Measurements from ENCODE around the gene CCDC124.
"Not testable (repeated sequence)": the region's sequence is repeated elsewhere in the genome, so short reads cannot be mapped to it uniquely, and the experiment has no call there.

CCDC124 gene

GRCh38 chr19:17977488-17977887 is 44.7 kb downstream of the CCDC124 start:
- no peak for DNase-seq (ENCODE audit: low read depth in 2 of 3, low spot score in 1 of 3)

- no peak for DNase-seq (ENCODE audit: low read depth in 2 of 3, low spot score in 1 of 3)
These were observed 48.8 kb downstream of the CCDC124 start for GRCh38 chr19:17981611-17982010.

- no peak for DNase-seq (ENCODE audit: low read depth in 2 of 3, low spot score in 1 of 3)
These were observed 49.6 kb downstream of the CCDC124 start for GRCh38 chr19:17982430-17982829.

GRCh38 chr19:17985037-17985818 is 52.4 kb downstream of the CCDC124 start:
- DNase-seq (ENCODE audit: low read depth in 2 of 3, low spot score in 1 of 3) = no peak

GRCh38 chr19:17986569-17986968 is 53.8 kb downstream of the CCDC124 start:
- DNase-seq (ENCODE audit: low read depth in 2 of 3, low spot score in 1 of 3) = not testable (repeated sequence)

DNA sequence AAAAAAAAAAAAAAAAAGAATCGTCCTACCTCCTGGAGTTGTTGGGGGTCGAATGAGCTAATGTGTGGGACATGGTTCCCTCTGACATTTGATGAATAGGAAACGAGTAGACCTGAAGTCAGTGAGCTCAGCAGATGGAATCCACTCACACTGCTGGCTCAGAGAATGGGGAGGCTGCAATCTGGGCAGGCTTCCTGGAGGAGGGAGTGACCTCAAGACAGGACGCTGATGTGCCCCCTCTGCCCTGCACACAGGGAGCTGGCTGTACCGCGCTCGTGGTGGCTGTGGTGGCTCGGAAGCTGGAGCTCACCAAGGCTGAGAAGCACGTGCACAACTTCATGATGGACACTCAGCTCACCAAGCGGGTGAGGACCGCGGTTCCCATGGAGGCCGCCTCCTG is 55.3 kb downstream of the CCDC124 start:
- no peak for DNase-seq (ENCODE audit: low read depth in 2 of 3, low spot score in 1 of 3)

DNA sequence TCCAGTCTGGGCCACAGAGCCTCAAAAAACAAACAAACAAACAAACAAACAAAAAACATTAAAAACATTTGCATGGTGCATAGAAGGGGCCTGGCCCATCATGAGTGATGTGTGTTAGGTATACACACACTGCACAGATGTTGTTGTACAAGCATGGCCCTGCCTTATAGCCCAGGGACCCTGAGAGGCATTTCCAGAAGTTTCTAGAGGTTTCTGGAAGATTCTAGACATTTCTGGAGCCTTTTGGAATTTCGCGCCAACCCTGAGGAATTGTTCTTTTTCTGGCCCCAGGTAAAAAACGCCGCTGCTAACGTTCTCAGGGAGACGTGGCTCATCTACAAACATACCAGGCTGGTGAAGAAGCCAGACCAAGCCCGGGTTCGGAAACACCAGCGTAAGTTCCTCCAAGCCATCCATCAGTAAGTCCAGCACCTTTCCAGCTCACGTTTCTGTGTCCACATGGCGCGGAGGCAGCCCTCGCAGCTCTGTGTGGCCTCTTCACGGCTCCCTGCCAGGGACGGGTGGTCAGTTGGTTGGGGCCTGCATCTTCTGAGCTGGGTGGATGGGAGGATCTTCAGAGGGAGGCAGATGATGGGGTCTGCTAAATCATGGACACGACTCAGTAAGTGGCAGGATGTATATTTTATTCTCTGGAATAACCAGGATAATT is 56.7 kb downstream of the CCDC124 start:
- no peak for DNase-seq (ENCODE audit: low read depth in 2 of 3, low spot score in 1 of 3)

DNA sequence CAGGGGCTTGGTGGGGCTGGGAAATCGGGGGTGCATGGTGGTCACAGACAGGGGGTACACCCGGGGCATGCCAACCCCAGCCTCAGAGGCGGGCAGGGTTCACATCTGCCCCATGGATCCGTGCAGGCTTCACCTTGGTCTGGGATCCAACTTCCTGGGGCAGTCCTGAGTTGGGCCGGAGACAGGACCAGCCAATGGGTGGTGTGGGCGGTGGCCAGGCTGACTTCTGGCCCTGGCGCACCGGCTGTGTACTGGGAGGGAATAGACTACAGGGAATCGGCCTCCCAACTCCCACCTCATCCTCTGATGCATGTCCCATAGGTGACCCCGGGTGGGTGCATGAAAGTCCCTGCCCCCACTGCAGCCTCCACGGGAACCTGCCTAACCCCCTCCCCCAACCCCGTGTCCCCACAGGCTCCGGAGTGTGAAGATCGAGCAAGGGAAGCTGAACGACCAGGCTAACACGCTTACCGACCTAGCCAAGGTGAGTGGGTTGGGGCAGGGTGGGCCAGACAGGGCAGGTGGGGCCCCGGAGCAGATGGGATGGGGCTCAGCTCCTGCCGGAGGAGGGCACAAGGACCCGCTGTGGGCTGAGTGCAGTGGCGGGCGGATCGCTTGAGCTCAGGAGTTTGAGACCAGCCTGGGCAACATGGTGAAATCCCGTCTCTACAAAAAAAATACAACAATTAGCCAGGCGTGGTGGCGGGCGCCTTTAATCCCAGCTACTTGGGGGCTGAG is 60.4 kb downstream of the CCDC124 start:
- DNase-seq (ENCODE audit: low read depth in 2 of 3, low spot score in 1 of 3) = no peak

Data from stimulated activated CD4-positive, alpha-beta T cell treated with anti-CD3 and anti-CD28 coated beads, Interleukin-12 subunit alpha, Interleukin-12 subunit beta, amount 100 ng/mL, for 48 hours (primary cell).